ENCODE results near the gene SDHB.

Gene SDHB

GRCh38 chr1:17012775-17013490 lies 40.9 kb downstream of the SDHB start:
- no peak for DNase-seq (ENCODE audit: low read depth)

- DNase-seq (ENCODE audit: low read depth): no peak
Observed at GRCh38 chr1:17011439-17012307, 42.2 kb downstream of the SDHB start, which contains the start of gene ATP13A2. Gene ATP13A2, minus strand, starts transcription at chr1:17011928. Its CDS starts 190 bp downstream, at chr1:17011738.

GRCh38 chr1:17011092-17011438 lies 42.8 kb downstream of the SDHB start:
- DNase-seq (ENCODE audit: low read depth): no peak

- no peak for DNase-seq (ENCODE audit: low read depth)
Observed at GRCh38 chr1:17009706-17010105, 44.1 kb downstream of the SDHB start.

- DNase-seq (ENCODE audit: low read depth): no peak
Observed at GRCh38 chr1:17008208-17008855, 45.5 kb downstream of the SDHB start.

- no peak for DNase-seq (ENCODE audit: low read depth)
Observed at GRCh38 chr1:17007121-17007520, 46.7 kb downstream of the SDHB start.

GRCh38 chr1:17005365-17005740 lies 48.5 kb downstream of the SDHB start:
- no peak for DNase-seq (ENCODE audit: low read depth)

GRCh38 chr1:17004466-17005364 lies 49.1 kb downstream of the SDHB start:
- no peak for DNase-seq (ENCODE audit: low read depth)

GRCh38 chr1:17002524-17002902 lies 51.3 kb downstream of the SDHB start:
- no peak for DNase-seq (ENCODE audit: low read depth)

- no peak for DNase-seq (ENCODE audit: low read depth)
Observed at GRCh38 chr1:17001760-17002523, 51.9 kb downstream of the SDHB start.

GRCh38 chr1:16999863-17000262 lies 54.0 kb downstream of the SDHB start:
- no peak for DNase-seq (ENCODE audit: low read depth)

- no peak for DNase-seq (ENCODE audit: low read depth)
Observed at GRCh38 chr1:16998589-16998988, 55.2 kb downstream of the SDHB start.

- no peak for DNase-seq (ENCODE audit: low read depth)
Observed at GRCh38 chr1:16996845-16997244, 57.0 kb downstream of the SDHB start.

GRCh38 chr1:16993521-16994038 lies 60.3 kb downstream of the SDHB start:
- DNase-seq (ENCODE audit: low read depth): no peak

GRCh38 chr1:16992675-16993074 lies 61.2 kb downstream of the SDHB start:
- DNase-seq (ENCODE audit: low read depth): no peak

GRCh38 chr1:16992102-16992501 lies 61.7 kb downstream of the SDHB start:
- DNase-seq (ENCODE audit: low read depth): no peak

- no peak for DNase-seq (ENCODE audit: low read depth)
Observed at GRCh38 chr1:16991571-16991970, 62.3 kb downstream of the SDHB start.

- DNase-seq (ENCODE audit: low read depth): no peak
Observed at GRCh38 chr1:16989676-16990391, 64.0 kb downstream of the SDHB start.

GRCh38 chr1:16988210-16988609 lies 65.6 kb downstream of the SDHB start:
- no peak for DNase-seq (ENCODE audit: low read depth)

- DNase-seq (ENCODE audit: low read depth): no peak
Observed at GRCh38 chr1:16986962-16987361, 66.9 kb downstream of the SDHB start.

Data from non-pigmented ciliary epithelial cell (primary cell).